Left ventricle myocardium superior (tissue), 1 donor: Measurements from ENCODE around the gene CUEDC1. TPM values are rescaled to one million over a fixed set of nuclear protein-coding genes. Genes with fewer than 3 reads are reported as not detected.
A peak's percentile ranks its signal among the peaks of the same experiment; 100 is the strongest.

Experiments
- ATAC-seq: fragments of 200-7000 bp; cut with Tn5 transposase; one replicate; pipeline ENCODE4 v1.9.1; 2020; ENCODE audit warnings: mild to moderate bottlenecking, moderate library complexity
- DNase-seq: peaks from one replicate; pipeline ENCODE4 v3.0.0-alpha.2; 2020
- intact Hi-C: fragments of 100-400 bp; cut with micrococcal nuclease; formaldehyde crosslinking; loops from one replicate; pipeline ENCODE4 v1.11.0; 2022
- total RNA-seq: library from RNA; stranded (reverse); fragmentation: NEBNext Ultra II Directional; extraction: Animal tissue kit (Norgen Biotek cat#: 25700); gene quantifications from one replicate; pipeline ENCODE4 v1.2.1, GENCODE V29; 2021
- donor health status: DM: no; HTN: yes; CAD: no; lungs with severe emphysema.

Gene CUEDC1
- total RNA-seq, 1 donor from 2014 or later: 55.0 TPM

DNA sequence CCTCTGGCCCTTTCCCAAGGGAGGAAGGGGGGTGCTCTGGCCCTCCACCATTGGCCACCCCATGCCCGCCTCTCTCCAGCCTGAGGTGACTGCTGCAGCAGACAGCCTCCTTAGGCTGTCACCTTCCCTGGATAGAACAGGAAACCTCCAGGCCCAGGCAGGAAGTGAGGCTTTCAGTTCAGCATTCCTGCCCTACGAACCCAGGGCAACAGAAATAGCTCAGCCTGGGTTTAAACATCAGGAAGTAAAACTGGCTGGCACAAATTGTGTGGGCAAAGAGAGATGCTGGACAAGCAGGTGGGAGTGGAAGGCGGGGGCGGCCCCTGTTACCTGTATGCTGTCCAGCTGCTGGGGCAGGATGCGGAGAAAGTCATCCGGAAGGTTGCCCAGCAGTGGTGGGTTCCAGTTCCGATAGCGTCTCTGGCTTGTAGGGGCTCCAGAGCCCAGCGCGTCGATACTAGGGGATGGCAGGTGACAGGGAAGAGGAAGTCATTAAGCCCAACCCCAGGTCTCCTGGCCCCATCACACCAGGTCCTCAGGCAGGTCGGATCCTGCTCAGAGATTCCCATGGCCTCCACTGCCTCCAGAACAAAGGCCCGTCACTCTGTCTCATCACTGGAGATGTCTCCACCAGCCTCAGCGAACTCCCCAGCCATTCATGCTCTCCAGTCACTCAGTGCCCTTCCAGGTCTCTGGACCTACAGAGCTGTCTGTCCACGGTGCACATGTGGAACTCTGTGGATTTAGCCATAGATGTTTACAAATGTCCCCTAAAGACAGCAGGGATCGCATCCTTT lies 81.8 kb downstream of the CUEDC1 start:
- intact Hi-C loops: no loop called here
- peak; percentile 17 for DNase-seq
- ATAC-seq: no peak

DNA sequence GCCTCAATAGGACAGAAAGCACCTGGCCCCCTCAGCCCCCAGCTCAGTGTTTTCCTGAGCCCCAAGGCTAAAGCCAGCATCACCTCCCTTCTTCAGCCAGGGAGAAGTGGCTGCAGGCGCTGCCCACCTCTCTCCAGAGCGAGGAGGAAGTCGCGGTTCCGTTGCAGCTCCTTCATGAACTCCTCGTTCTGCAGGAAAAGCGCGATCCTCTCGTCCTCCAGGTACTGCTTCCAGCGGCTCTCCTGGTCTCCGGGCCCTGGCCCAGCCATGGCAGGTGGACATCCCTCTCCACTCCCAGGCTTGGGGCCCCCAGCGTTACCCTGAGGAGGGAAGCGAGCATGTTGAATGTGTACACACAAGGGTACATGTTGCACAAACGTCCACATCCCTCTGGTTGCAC lies 82.7 kb downstream of the CUEDC1 start:
- ATAC-seq (no peak), DNase-seq (no peak)
- intact Hi-C loops: no loop called here

DNA sequence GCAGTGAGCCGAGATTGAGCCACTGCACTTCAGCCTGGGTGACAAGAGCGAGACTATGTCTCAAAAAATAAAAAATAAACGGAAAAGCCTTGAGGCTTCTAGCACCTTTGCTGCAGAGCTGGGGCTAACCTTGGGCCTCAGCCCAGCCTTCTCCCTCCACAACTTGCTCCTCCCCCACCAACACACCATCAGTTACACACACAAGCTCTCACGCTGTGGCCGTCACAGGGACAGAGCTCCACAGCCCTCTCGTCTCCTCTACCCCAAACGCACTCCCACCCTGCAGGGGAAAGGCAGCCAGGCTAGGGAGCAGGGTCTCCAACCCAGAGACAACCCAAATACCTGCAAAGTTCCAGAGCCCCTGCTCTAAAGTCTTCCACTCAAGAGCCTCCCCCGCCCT lies 83.3 kb downstream of the CUEDC1 start:
- intact Hi-C loops: no loop called here
- ATAC-seq: no peak
- no peak for DNase-seq

GRCh38 chr17:57871155-57871554 lies 84.1 kb downstream of the CUEDC1 start:
- intact Hi-C loops: no loop called here
- DNase-seq (no peak), ATAC-seq (no peak)

- intact Hi-C loops: no loop called here
- ATAC-seq: no peak
- DNase-seq: no peak
These were observed 85.0 kb downstream of the CUEDC1 start for GRCh38 chr17:57870283-57870635.

DNA sequence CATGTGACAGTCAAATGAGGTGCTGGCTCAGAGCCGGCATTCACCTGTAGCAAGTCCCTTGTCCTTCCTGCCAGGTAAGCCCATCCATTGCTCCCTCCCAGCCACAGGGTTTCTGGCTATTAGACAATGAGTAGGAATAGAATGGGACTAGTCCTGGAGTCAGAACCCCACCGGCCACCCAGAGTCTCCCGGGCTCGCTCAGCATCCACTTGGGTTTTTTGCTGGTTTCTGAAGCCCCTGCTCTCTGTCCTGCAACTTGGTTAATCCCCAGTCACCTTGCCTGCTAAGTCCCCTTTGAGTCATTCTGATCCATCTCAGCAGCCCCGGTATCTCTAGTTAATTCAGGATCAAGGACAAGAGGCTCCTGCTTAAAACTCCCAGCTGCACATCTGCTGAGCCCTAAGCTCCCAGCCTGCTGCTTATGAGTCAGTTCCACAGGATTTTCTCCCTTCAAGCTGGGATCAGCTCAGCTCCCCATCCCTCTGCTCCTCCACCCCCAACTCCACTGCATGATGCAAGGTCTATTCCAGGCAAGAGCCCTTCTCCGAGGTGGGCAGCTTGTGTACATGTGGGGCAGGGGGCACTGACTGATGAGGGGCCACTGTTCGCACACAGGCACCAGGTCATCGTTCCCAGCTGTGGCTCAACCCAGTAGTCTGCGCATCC lies 85.5 kb downstream of the CUEDC1 start:
- intact Hi-C loops: no loop called here
- ATAC-seq: no peak
- no peak for DNase-seq

DNA sequence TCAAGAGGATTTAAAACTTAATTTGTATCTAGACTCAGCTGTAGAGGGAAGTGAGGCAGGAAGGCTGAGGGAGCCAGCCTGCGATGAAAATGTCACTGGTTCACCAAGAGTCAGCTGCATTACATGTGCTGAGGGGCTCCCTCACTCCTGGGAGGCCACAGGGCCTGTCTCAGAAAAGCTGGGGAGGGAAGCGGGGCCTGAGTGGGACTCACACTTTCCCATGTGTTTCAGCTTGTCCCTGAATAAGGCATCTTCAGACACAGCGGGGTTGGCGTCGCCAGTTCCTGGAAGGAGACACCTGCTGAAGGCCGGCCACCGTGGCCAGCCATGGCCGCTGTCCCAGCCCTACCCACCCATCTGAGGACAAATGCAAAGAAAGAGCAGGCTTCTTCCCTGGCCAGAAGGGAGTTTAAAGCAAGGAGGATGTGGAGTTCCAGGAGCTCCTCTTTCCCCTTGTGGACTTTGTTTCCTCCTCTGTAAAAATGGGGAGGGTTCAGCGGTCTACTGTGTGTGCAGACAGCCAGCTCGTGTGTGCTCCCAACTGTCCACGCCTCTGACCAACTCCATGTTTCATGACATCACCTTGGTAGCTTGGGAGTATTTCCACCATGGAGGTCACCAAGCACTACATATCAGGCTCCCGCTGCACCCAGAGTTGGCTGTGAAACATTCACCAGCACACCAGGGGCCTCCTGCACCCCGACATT lies 86.1 kb downstream of the CUEDC1 start:
- intact Hi-C loops: no loop called here
- DNase-seq (no peak), ATAC-seq (no peak)

- ATAC-seq (peak; percentile 86), DNase-seq (peak; percentile 86)
- intact Hi-C loops: no loop called here
These were observed 87.0 kb downstream of the CUEDC1 start for GRCh38 chr17:57868007-57868909.

GRCh38 chr17:57867126-57867525 lies 88.1 kb downstream of the CUEDC1 start:
- DNase-seq (no peak), ATAC-seq (no peak)
- intact Hi-C loops: no loop called here

- intact Hi-C loops: no loop called here
- DNase-seq (no peak), ATAC-seq (no peak)
These were observed 88.5 kb downstream of the CUEDC1 start for GRCh38 chr17:57866723-57867122.

DNA sequence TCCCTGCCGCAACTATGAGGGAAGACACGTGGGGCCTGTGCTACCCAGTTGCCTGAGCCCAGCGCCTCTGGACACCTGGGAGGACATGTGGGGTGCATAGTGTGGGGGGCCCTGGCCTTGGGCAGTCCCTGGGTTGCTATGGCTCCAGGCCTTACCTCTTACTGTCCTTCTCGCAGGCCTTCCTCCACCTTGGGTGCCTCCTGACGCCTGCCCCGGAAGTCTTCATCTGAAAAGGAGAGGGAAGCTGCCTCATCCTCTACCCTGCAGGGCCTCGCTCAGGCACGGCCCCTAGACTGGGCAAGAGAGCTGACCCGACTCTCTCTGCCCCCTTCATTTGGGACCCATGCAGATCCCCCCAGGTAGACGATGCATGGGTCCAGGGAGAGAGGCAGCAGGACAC lies 88.9 kb downstream of the CUEDC1 start:
- no peak for ATAC-seq
- DNase-seq: no peak
- intact Hi-C loops: no loop called here

DNA sequence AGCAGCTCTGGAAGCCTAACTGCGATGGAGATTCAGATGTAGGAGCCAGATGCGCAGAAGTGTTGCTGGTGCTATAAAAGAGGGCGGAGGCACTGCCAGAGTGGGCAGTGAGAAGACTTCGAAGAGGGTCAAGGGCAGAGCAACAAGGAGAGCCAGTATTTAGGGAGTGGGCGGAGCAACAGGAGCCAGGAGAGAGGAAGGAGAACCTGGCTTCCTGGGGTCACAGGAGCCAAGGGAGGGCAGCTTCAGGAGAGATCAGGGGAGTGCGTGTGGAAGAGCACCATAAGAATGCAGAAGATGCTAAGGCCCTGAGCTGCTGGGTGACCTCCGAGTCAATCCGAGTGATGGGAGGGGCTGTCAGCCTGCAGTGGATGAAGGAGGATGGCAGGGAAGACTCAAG lies 90.9 kb downstream of the CUEDC1 start:
- ATAC-seq (no peak), DNase-seq (no peak)
- intact Hi-C loops: no loop called here

DNA sequence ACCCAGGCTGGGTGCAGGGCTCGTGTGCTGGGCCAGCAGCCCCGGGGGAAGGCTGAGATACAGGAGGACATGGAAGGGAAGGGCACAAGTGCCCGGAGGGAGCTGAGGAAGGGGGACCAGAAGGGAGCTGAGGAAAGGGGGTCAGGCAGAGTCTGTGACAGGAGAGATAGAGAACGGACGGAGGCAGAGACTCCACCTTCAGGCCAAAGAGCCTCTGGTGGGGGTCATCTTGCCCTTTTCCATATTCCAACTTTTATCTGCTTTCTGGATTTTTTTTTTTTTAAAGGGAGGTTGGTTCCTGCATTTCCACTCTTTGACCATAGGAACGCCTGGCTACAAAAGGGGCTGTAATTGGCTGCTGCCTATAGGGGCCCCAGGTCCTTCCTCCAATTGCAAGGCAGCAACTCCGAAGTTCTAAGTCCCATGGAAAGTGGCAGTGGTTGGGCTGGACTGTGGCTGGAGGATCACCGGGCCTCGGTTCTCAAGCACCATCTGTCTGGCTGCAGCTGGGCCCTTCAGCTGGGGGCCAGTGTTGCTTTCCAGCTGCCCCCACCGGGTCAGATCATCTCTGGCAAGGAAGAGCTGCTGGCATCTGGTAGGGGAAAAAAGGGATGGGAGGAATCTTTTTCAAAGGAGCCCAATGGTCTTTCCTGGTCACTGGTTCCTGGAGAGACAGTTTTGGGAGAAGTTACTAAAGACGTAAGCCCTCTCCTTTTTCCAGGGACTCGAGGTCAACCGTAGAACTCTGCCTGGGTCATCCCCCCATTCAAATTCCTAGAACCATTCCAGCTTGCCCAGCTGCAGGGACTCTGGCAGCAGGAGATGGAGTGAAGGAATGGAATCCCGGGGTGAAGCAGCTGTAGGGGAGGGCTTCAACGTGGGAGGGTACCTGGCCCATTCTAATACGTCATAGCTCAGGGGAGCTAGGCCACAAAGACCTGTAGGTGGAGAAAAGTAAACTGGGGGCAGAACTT lies 92.2 kb downstream of the CUEDC1 start:
- ATAC-seq (no peak), DNase-seq (no peak)
- intact Hi-C loops: no loop called here

GRCh38 chr17:57861790-57862693 lies 93.2 kb downstream of the CUEDC1 start:
- intact Hi-C loops: no loop called here
- ATAC-seq (peak; percentile 83), DNase-seq (peak; percentile 85)

DNA sequence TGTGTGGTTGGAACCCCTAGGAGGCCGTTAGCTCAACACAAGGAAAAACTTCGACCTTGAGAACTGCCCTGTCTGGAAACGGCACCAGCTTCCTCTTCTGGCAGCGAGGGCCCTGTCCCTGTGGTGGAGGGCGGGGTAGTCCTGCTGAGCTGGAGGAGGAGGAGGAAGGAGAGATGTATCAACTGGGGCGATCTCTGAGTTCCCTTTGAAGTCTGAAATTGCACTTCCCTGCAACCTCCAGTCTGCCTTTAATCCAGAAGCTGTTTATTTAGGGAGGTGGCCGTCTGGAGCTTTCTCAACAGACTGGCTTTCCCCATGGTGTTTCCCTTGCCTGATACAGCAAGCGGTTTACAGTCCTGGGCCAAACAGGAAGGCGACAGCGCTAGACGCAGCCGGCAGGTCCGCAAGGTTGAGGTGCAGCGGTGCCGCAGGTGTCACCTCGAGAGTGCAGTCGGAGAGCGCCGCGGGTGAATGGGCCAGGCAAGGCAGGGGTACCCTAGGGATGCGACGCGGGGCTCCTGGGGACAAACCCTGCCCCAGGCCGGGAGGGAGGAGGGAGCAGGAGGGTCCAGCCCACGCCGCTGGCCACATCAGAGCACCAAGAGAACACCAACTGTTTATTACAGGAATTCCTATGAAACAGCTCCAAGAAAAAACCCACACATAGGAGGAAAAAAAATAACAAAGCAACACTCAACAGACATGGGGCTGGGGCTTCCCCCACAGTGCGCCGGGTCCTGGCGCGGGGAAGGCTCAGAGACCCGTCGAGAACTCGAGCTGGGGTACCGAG lies 94.0 kb downstream of the CUEDC1 start:
- intact Hi-C loops: no loop called here
- ATAC-seq: peak; percentile 52
- peak; percentile 65 for DNase-seq

DNA sequence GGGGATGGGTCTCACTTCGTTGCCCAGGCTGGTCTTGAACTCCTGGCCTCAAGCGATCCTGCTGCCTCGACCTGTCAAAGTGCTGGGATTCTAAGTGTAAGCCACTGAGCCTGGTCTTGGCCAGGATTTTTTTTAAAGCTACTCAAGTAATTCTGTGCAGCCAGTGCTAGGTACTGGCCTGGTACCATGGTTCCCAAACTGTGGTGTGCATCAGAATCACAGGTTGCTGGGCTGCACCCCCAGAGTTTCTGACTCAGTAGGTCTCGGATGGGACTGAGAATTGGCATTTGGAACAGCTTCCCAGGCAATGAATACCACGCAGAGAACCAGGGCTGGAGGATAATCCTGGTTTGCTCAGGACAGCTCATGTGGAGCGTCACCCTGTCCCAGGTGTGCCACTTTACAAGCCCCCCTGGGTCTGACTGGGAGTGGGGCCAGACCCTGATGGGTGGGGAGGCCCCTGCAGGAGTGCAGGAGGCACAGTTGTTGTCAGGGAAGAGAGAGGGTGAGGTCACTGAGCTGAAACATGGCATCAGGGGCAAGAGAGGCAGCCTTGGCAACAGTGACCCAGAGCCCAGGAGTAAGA lies 94.7 kb downstream of the CUEDC1 start:
- intact Hi-C loops: no loop called here
- no peak for DNase-seq
- ATAC-seq: no peak
